T-helper 9 cell (primary cell): ENCODE measurements around the gene WAPL.
"Not testable (repeated sequence)": the region's sequence is repeated elsewhere in the genome, so short reads cannot be mapped to it uniquely, and the experiment has no call there.

Experiments used
- DNase-seq: peaks from one replicate; pipeline ENCODE4 v3.0.0-alpha.2; 2020

WAPL gene

DNA sequence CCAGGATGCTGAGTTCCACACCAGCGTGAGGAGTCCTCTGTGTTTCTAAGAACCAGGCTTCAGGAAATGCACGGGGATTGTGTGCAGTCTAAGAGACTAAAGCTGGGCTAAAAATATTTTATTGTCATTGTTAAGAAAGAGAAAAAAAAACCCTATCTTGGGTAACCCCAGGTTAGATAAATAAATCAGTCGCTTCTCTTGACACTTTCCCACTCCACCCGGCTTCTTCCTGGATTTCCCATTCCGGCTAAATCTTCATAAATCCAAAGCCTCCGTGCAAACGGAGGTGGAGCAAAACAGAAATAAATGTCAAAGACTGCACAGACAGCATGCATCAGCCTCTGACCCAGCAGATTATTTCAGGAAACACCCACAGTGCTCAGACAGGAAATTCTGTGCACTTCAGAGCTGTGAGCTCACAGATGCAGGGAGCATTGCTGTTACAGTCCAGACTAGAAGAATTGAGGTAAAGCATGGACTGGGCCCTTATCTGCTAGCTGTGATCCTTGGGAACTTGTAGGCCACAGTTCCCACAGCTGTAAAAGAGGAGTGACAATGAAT is 110.2 kb downstream of the WAPL start:
- no peak for DNase-seq

DNA sequence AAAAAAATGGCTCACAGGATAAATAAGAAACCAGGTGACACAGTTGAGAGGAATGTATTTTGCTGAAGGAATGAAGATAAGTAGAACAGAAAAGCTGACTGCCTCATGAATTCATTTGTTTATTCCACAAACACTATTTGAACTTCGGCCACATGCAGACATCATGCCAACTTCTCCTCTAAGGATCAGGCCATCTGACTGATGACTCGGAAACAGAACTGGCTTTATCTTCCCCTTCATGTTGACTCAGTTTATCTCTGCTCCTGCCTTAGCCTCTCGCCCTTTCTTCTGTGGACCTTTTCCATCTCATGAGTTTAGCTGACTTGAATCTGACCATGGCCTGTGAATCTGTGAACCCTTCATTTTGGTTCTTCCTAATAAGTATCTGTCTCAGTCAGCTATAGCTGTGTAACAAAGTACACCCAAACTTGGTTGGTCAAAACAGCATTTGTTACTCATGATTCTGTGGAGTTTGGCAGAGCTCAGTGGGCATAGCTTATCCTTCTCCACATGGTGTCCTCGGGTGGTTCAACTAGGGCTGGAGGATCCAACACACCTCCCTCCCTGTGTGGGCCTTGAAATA is 111.0 kb downstream of the WAPL start:
- no peak for DNase-seq

GRCh38 chr10:86409183-86409582 is 112.4 kb downstream of the WAPL start:
- no peak for DNase-seq

DNA sequence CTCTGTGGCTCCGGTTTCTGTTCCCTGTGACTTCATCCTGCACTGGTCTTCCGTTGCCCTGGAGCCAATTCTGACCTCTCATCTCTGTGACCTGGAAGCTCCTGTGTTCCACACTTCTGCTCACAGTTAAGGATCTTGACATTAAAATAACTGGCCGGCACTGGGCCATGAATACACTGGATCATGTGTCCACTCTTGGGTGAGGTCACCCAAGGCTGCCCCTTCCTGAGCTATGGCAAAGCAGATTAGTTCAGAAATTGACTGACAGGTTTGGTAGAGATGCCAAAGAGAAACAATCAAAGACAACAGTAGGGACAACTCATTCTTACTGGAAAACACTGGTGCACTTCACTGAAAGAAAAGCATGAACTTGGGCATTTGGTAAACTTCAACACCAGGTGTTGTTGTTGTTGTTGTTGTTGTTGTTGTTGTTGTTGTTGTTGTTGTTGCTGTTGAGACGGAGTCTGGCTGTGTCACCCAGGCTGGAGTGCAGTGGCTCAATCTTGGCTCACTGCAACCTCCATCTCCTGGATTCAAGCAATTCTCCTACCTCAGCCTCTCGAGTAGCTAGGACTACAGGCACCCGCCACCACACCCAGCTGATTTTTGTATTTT is 118.3 kb downstream of the WAPL start:
- no peak for DNase-seq

GRCh38 chr10:86402283-86402941 is 119.2 kb downstream of the WAPL start:
- no peak for DNase-seq

DNA sequence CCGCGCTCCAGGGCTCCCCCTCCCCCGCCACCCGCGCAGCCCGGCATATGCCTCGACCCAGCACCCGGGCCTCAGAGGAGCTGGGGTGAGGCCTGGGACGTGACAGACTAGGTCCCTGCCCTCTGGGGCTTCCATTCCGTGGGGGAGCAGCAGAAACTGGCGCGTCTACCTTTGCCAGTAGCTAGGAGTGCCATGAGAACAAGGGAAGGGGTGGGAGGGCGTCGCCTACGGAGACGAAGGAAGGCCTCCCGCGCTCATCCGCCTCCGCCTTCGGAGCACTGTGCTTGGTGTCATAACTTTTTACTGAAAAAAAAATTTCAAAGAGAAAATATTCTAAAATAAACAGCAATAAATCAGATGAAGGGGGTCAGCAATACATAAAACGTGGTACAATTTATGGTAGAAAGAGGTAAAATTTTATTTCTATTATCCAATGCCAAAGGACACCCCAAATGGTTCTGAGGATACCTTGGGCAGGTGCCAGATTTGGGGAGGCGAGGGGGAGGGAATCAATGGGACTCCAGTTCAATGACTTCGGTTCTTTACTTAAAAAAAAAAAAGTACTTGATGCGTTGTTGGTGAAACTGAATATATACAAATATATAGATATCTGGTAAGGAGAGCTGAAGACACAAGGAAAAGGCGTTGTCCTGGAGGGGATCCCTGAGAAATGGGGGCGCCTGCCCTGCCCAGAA is 119.9 kb downstream of the WAPL start:
- no peak for DNase-seq

DNA sequence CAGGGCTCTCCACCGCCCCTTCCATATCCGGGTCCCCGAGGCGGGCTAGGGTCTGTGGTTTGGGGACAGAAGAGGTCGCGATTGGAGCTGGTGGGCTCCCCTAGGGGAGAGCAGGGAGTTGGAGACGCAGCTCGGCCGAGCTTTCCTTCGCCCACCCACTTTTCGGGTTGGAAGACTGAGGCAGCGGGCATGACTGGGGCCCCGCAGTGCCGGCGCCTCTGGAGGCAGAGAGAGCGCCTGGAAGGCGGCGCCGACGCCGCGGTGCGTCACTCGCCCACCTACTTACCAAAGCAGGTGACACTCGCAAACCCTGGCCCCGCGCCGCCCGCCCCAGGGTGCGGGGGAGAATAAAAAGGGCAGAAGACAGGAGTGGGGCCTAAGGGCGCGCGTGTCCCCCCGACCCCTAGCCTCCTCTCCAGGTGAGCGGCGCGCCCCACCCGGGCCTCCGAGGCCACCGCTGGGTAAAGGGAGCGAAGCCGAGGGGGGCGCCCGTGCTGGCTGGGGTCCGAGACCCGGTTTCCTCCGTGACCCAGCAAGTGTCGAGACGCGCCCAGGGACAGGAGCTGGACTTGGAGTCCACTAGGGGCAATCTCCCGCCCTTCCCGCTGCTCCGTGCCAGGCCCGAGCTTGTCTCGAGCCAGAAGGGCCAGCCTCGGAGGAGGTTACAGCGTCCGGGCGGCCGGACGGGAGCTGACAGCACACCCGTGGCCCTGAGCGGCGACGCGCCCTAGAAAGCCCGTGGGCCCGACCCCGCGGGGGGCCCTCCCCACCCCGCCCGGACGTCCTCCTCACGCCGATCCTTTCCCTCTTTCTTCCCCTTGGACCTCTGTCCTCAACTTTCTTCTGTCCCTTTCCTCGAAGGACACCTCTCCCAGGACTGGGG is 120.6 kb downstream of the WAPL start:
- DNase-seq, result peak; percentile 61

- DNase-seq, result peak; percentile 93
Measured at GRCh38 chr10:86399879-86400704, 121.5 kb downstream of the WAPL start.

DNA sequence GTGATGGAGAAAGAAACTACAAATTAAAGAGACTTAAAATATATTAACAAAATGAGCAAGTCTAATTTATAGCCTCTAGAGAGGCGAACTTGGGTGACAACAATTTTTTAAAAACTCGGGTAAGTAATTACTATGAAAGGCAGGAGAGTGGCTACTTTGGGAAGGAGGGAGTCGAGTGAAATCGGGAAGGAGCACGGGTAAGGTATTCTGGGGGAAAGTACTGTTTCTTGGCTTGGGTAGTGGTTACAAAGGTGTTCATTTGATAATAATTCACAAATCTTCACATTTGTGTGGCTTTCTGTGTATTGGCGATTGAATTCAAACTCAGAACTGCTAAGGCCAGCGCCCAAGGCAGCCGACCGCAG is 122.1 kb downstream of the WAPL start:
- DNase-seq, result no peak

GRCh38 chr10:86397120-86397519 is 124.5 kb downstream of the WAPL start:
- DNase-seq, result no peak

GRCh38 chr10:86393862-86394455 is 127.6 kb downstream of the WAPL start:
- DNase-seq, result no peak

DNA sequence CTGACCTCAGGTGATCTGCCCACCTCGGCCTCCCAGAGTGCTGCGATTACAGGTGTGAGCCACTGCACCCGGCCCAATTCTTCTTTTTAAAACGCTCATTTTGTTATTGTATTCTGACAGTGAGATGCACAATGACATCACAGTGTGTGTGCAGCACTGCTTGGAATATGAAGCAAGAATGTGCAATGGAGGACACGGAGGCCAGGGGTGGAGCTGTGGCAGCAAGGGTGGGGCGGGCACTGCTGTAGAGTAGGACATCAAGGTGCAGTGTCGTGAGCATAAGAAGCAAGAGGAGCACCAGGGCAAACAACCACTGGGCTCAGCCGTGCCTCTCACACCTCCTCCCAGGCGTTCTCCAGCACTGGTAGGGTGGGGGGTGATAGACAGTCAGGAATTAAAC is 128.2 kb downstream of the WAPL start:
- no peak for DNase-seq

- DNase-seq, result no peak
Measured at GRCh38 chr10:86392723-86393094, 128.9 kb downstream of the WAPL start.

DNA sequence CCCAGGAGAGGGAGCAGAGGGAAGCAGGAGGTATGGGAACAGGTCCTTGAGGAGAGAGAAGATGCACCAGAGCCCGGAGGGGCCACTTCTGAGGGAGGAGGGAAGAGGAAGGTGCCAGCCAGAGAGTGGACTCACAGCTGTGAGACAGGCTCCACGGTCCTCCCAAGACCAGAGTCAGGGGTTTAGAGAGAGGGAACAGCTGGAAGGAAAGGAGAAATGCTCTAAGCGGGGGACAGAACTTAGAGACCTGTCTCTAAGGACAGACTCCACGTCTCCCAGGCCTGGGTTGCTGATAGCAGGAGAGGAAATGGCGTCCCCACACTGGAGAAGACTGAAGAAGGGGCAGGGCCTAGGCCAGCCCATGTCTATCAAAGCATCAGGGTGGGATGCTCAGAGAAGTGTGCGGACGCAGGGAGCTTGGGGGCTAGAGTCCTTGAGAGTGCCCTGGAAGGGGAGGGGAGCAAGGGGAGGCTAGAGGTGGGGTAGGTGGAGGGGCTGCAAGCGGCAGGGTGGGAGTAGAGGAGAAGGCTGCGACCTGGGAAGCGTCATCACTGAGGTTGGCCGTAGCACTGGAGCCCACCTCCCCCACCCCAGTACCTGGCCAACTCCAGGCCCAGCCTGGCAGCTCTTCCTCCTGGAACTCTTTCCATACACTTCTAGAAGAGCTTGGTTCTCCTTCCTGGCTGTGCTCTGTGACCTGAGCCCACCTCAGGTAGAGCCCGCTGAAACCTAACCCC is 129.4 kb downstream of the WAPL start:
- no peak for DNase-seq

- no peak for DNase-seq
Measured at GRCh38 chr10:86391236-86391840, 130.3 kb downstream of the WAPL start.

DNA sequence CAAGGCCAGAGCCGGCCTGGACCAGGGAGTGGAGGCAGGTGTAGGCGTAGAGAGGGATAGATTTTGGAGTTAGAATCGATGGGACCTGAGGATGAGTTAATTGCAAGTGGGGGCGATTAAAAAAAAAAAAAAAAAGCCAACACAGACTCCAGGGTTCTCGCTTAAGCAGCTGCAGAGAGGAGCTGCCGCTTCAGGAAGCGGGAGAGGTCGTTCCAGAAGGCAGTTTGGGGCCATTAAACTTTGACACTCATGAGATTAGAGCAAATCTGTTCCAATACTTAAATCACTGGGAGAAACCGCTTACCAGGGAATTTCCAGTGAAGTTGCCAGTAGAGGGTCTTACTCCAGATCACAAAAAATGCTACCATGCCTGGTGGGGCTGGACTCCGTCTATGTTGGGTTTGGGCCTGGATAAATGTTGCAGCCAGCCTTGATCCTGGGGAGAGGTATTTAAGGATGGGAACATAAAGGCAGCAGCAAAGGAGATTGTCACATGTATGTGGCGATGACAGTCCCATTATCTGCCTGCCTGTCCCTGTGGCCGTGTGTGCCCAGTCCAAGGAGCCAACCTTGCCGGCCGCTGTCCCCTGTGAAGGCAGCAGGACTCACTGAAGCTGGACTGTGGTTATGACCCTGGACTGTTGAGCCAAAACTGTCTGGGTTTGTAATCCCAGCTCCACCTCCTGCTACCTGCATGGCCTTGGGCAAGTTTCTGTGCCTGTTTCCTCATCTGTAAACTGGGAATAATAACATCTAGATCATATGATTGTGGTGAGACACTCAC is 131.1 kb downstream of the WAPL start:
- DNase-seq, result no peak

DNA sequence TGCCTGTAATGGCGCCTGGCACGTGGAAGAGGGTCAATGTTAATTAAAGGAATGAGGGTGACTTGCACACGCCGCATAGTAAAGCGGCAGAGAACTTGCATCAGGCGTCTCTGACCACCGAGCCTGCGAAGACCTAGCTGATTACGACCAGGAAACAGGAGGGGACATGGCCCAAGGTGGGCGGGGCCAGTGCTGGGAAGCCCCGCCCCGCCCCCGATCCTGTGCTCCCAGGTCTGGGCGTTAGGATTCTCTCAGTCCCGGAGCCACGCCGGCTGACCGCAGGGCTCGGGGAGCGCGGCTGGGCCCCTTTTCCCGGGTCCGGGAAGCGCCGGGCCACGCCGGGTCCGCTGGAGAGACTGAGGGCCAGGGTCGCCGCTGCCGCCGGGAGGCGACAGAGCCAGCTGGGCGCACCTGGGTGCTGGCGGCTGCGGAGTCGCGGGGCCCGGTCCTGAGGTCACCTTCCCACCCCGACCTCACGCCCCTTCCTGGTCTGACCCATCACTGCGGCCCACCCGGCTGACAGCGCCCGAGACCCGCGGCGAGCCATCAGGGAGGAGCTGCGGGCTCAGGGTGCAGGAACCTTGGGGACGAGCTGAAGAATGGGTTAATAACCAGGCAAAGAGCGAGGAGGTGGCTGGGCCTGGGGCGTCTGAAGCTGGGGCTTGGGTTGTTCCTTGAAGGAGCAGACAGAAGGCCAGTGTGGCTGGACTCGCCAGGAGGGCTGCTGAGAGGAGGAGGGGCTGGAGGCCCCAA is 132.0 kb downstream of the WAPL start:
- DNase-seq, result no peak

GRCh38 chr10:86389109-86389440 is 132.5 kb downstream of the WAPL start:
- not testable (repeated sequence) for DNase-seq
